GDM1 (cell line): ENCODE data around the gene USP12.

ENCODE experiments used
- DNase-seq: peaks from one replicate; lab custom pipeline; 2025; lab: John Stamatoyannopoulos, UW

USP12 gene

GRCh38 chr13:27037171-27037570, 134.4 kb downstream of the USP12 start:
- DNase-seq = no peak

GRCh38 chr13:27036236-27036981, 135.2 kb downstream of the USP12 start:
- no peak for DNase-seq

- DNase-seq = no peak
Observed at GRCh38 chr13:27035892-27036235, 135.7 kb downstream of the USP12 start.

- no peak for DNase-seq
Observed at GRCh38 chr13:27034678-27035111, 136.9 kb downstream of the USP12 start.

GRCh38 chr13:27028683-27029480, 142.7 kb downstream of the USP12 start:
- no peak for DNase-seq

- DNase-seq = no peak
Observed at GRCh38 chr13:27027086-27027667, 144.4 kb downstream of the USP12 start.

- no peak for DNase-seq
Observed at GRCh38 chr13:27026396-27026795, 145.2 kb downstream of the USP12 start.

- DNase-seq = no peak
Observed at GRCh38 chr13:27024776-27025492, 146.7 kb downstream of the USP12 start.

- DNase-seq = no peak
Observed at GRCh38 chr13:27024074-27024461, 147.5 kb downstream of the USP12 start.

- DNase-seq = no peak
Observed at GRCh38 chr13:27023385-27024073, 148.1 kb downstream of the USP12 start.

- no peak for DNase-seq
Observed at GRCh38 chr13:27022571-27023311, 148.9 kb downstream of the USP12 start.

- no peak for DNase-seq
Observed at GRCh38 chr13:27020415-27020814, 151.2 kb downstream of the USP12 start.

- no peak for DNase-seq
Observed at GRCh38 chr13:27018882-27019281, 152.7 kb downstream of the USP12 start.

GRCh38 chr13:27018344-27018861, 153.2 kb downstream of the USP12 start:
- DNase-seq = no peak

- no peak for DNase-seq
Observed at GRCh38 chr13:27016875-27017274, 154.7 kb downstream of the USP12 start.
